IMR-90 (cell line): ENCODE data around the gene ZFPL1. TPM values are rescaled to one million over a fixed set of nuclear protein-coding genes. Genes with fewer than 3 reads are reported as not detected.

Experiments
- ATAC-seq: fragments of 200-7000 bp; cut with Tn5 transposase; 2 replicates; pipeline ENCODE4 v1.9.1; 2020; ENCODE audit warnings: low read depth, mild to moderate bottlenecking, moderate library complexity
- BruUV-seq: library from RNA; stranded (reverse); fragments of 400-500 nt; replicated peaks from 2 replicates; lab custom pipeline; 2021; lab: Mats Ljungman, UMichigan
- CTCF ChIA-PET: fragments of 300-600 bp; formaldehyde crosslinking; extraction: SDS; loops from one replicate; lab custom pipeline; 2021; ENCODE audit warnings: antibody characterized with exemption; lab: Yijun Ruan, JAX
- POLR2A ChIA-PET: fragments of 300-600 bp; sonication (Branson Sonifier 250); formaldehyde crosslinking; loops from one replicate; lab custom pipeline; 2022; ENCODE audit warnings: antibody characterized with exemption; ENCODE audit not compliant: unreplicated experiment; lab: Charles Lee
- DNase-seq: peaks from one replicate; pipeline ENCODE4 v3.0.0; 2013
- H2AFZ ChIP-seq: replicated peaks from 2 replicates; pipeline ENCODE3; 2013; ENCODE audit warnings: low read length, mild to moderate bottlenecking; ENCODE audit not compliant: poor library complexity
- H2AK5ac ChIP-seq: 2 replicates; pipeline ENCODE4 v1.6.1; 2013; ENCODE audit warnings: low read depth, low read length, inconsistent platforms
- H2AK9ac ChIP-seq: replicated peaks from 2 replicates; pipeline ENCODE3; 2013; ENCODE audit warnings: mild to moderate bottlenecking, low read depth, low read length, moderate library complexity; ENCODE audit not compliant: poor library complexity
- H2BK120ac ChIP-seq: 2 replicates; pipeline ENCODE4 v1.6.1; 2013; ENCODE audit warnings: low read depth, low read length, inconsistent platforms
- H2BK15ac ChIP-seq: 3 replicates; pipeline ENCODE4 v1.6.1; 2013; ENCODE audit warnings: low read depth, low read length, inconsistent platforms
- H2BK20ac ChIP-seq: 2 replicates; pipeline ENCODE4 v1.6.1; 2013; ENCODE audit warnings: low read depth, mild to moderate bottlenecking, inconsistent platforms, low read length, moderate library complexity
- H2BK5ac ChIP-seq: 2 replicates; pipeline ENCODE4 v1.6.1; 2013; ENCODE audit warnings: mild to moderate bottlenecking, low read depth, low read length, inconsistent platforms; ENCODE audit not compliant: poor library complexity, severe bottlenecking
- H3K14ac ChIP-seq: replicated peaks from 2 replicates; pipeline ENCODE4 v1.6.1; 2013; ENCODE audit warnings: low read depth, low read length, inconsistent platforms
- H3K18ac ChIP-seq: 2 replicates; pipeline ENCODE4 v1.6.1; 2013; ENCODE audit warnings: low read depth, low read length, control low read depth
- H3K23ac ChIP-seq: 2 replicates; pipeline ENCODE4 v1.6.1; 2013; ENCODE audit warnings: low read depth, low read length, inconsistent platforms
- H3K27ac ChIP-seq: 2 replicates; pipeline ENCODE4 v1.5.1; 2013; ENCODE audit warnings: mild to moderate bottlenecking, control low read depth, low read length; ENCODE audit not compliant: insufficient read depth
- H3K27me3 ChIP-seq: 2 replicates; pipeline ENCODE4 v1.6.1; 2013; ENCODE audit warnings: low read length; ENCODE audit not compliant: control insufficient read depth, insufficient read depth
- H3K36me3 ChIP-seq: 2 replicates; pipeline ENCODE4 v1.6.1; 2013; ENCODE audit warnings: low read length, mixed read lengths; ENCODE audit not compliant: control insufficient read depth, insufficient read depth
- H3K4ac ChIP-seq: 2 replicates; pipeline ENCODE4 v1.6.1; 2013; ENCODE audit warnings: low read depth, low read length, inconsistent platforms
- H3K4me1 ChIP-seq: 2 replicates; pipeline ENCODE4 v1.6.1; 2013; ENCODE audit warnings: low read length, mixed read lengths; ENCODE audit not compliant: control insufficient read depth, insufficient read depth
- H3K4me2 ChIP-seq: 2 replicates; pipeline ENCODE4 v1.6.1; 2013; ENCODE audit warnings: low read depth, mild to moderate bottlenecking, control low read depth, low read length, moderate library complexity
- H3K4me3 ChIP-seq: 2 replicates; pipeline ENCODE4 v1.5.1; 2013; ENCODE audit warnings: low read depth, mild to moderate bottlenecking, control low read depth, low read length, moderate library complexity; ENCODE audit not compliant: insufficient read depth
- H3K56ac ChIP-seq: 2 replicates; pipeline ENCODE4 v1.6.1; 2013; ENCODE audit warnings: low read length, inconsistent platforms; ENCODE audit not compliant: insufficient read depth; ENCODE audit errors: extremely low read depth
- H3K79me1 ChIP-seq, 2 experiments: 2 replicates each; pipeline ENCODE4 v1.6.1; 2013; ENCODE audit warnings: low read length in 2 of 2, inconsistent platforms in 1 of 2, low read depth in 1 of 2
- H3K9ac ChIP-seq: 2 replicates; pipeline ENCODE4 v1.6.1; 2013; ENCODE audit warnings: low read depth, low read length, control low read depth
- H3K9me1 ChIP-seq: 2 replicates; pipeline ENCODE4 v1.6.1; 2013; ENCODE audit warnings: low read length, inconsistent platforms; ENCODE audit not compliant: insufficient read depth
- H3K9me3 ChIP-seq: 2 replicates; pipeline ENCODE4 v1.6.1; 2013; ENCODE audit warnings: low read length; ENCODE audit not compliant: control insufficient read depth, insufficient read depth
- H4K20me1 ChIP-seq: 2 replicates; pipeline ENCODE4 v1.6.1; 2013; ENCODE audit warnings: low read length, inconsistent platforms; ENCODE audit not compliant: insufficient read depth
- H4K5ac ChIP-seq: 2 replicates; pipeline ENCODE4 v1.6.1; 2013; ENCODE audit warnings: mild to moderate bottlenecking, low read depth, low read length, control low read depth
- H4K8ac ChIP-seq, 2 experiments: 2 replicates each; pipeline ENCODE4 v1.6.1; 2013; ENCODE audit warnings: low read depth in 2 of 2, low read length in 2 of 2, control low read depth in 1 of 2, inconsistent platforms in 1 of 2
- H4K91ac ChIP-seq: 2 replicates; pipeline ENCODE4 v1.6.1; 2013; ENCODE audit warnings: low read depth, low read length, inconsistent platforms; ENCODE audit not compliant: insufficient read depth
- BHLHE40 ChIP-seq: fragments of 150-350 bp; IDR thresholded peaks from 2 replicates; pipeline ENCODE4 v1.6.1; 2016; ENCODE audit warnings: mild to moderate bottlenecking, low read depth, low read length
- CEBPB ChIP-seq: IDR thresholded peaks from 2 replicates; pipeline ENCODE4 v1.6.1; 2012; ENCODE audit warnings: low read depth, low read length, improper control_type of control experiment
- CHD1 ChIP-seq: IDR thresholded peaks from 2 replicates; pipeline ENCODE4 v1.6.1; 2012; ENCODE audit warnings: low read depth, low read length, improper control_type of control experiment
- CTCF ChIP-seq: conservative IDR thresholded peaks from 2 replicates; pipeline ENCODE4 v1.5.1; 2012; ENCODE audit warnings: mild to moderate bottlenecking, low read depth, low read length, improper control_type of control experiment
- FOS ChIP-seq: fragments of 150-350 bp; IDR thresholded peaks from 2 replicates; pipeline ENCODE4 v1.6.1; 2016; ENCODE audit warnings: low read depth, low read length
- MAFK ChIP-seq: IDR thresholded peaks from 2 replicates; pipeline ENCODE4 v1.6.1; 2012; ENCODE audit warnings: low read depth, low read length, improper control_type of control experiment
- MAZ ChIP-seq: IDR thresholded peaks from 2 replicates; pipeline ENCODE4 v1.6.1; 2012; ENCODE audit warnings: low read depth, mild to moderate bottlenecking, low read length, improper control_type of control experiment, moderate library complexity, borderline replicate concordance
- MXI1 ChIP-seq: IDR thresholded peaks from 2 replicates; pipeline ENCODE4 v1.6.1; 2012; ENCODE audit warnings: low read depth, mild to moderate bottlenecking, low read length, moderate library complexity, borderline replicate concordance
- NFE2L2 ChIP-seq: fragments of 150-350 bp; IDR thresholded peaks from 2 replicates; pipeline ENCODE4 v1.6.1; 2016; ENCODE audit warnings: low read depth, mild to moderate bottlenecking, low read length
- POLR2A ChIP-seq: IDR thresholded peaks from 2 replicates; pipeline ENCODE4 v1.6.1; 2012; ENCODE audit warnings: mild to moderate bottlenecking, low read depth, low read length
- RAD21 ChIP-seq: IDR thresholded peaks from 2 replicates; pipeline ENCODE4 v1.6.1; 2012; ENCODE audit warnings: low read length, improper control_type of control experiment
- RCOR1 ChIP-seq: IDR thresholded peaks from 2 replicates; pipeline ENCODE4 v1.6.1; 2012; ENCODE audit warnings: mild to moderate bottlenecking, low read length, improper control_type of control experiment; ENCODE audit not compliant: insufficient replicate concordance
- RFX5 ChIP-seq: IDR thresholded peaks from 2 replicates; pipeline ENCODE4 v1.8.0; 2012; ENCODE audit warnings: low read depth, mild to moderate bottlenecking, low read length, moderate library complexity
- SMC3 ChIP-seq: fragments of 150-350 bp; IDR thresholded peaks from 2 replicates; pipeline ENCODE4 v1.6.1; 2016; ENCODE audit warnings: low read depth, mild to moderate bottlenecking, antibody characterized with exemption, low read length, moderate library complexity
- WGBS, 2 experiments: methylation state at CpG; one replicate each; pipeline versions ENCODE4 v1.1.5 to v1.1.7; 2013; ENCODE audit warnings: missing lambda C conversion rate in 2 of 2; ENCODE audit not compliant: insufficient read length in 1 of 2; ENCODE audit errors: extremely low coverage in 2 of 2; 5-methylcytosine and 5-hydroxymethylcytosine counted together
- dilution Hi-C: fragments of 300-500 bp; cut with HindIII; formaldehyde crosslinking; loops from one replicate; pipeline ENCODE4 v1.14.3; 2018; ENCODE audit warnings: low sequenced_read_pairs; ENCODE audit not compliant: unreplicated experiment
- in situ Hi-C: fragments of 300-500 bp; cut with MboI; formaldehyde crosslinking; loops from 3 replicates; pipeline ENCODE4 v1.14.3; 2019; ENCODE audit warnings: low sequenced_read_pairs, inconsistent platforms, mixed read lengths
- intact Hi-C: fragments of 100-400 bp; cut with micrococcal nuclease; formaldehyde crosslinking; loops from 2 replicates; pipeline ENCODE4 v1.10.0; 2022
- polyA plus RNA-seq, 3 experiments: library from polyadenylated mRNA; depleted of rRNA; stranded (reverse); fragments of >200 nt; gene quantifications; 2 replicates each; pipeline ENCODE4 v1.2.3, GENCODE V29; 2012; ENCODE audit warnings: low replicate concordance in 1 of 3
- total RNA-seq: library from RNA; depleted of rRNA; stranded (reverse); fragments of >200 nt; gene quantifications from 2 replicates; pipeline ENCODE4 v1.2.3, GENCODE V29; 2012
- TF ChIP-seq, protein P1 (sequence below): fragments of 150-350 bp; IDR thresholded peaks from 2 replicates; pipeline ENCODE4 v1.6.1; 2017; ENCODE audit warnings: mild to moderate bottlenecking, antibody characterized with exemption, low read length, low read depth
- TF ChIP-seq, protein P2 (sequence below): fragments of 150-350 bp; IDR thresholded peaks from 2 replicates; pipeline ENCODE4 v1.6.1; 2016; ENCODE audit warnings: low read depth, mild to moderate bottlenecking, low read length, moderate library complexity, borderline replicate concordance

Gene ZFPL1
- total and polyA plus RNA-seq, 2 of the 4 experiments (the other 2 are of a cell fraction): 24.0 to 67.5 TPM

GRCh38 chr11:65066805-65067291, 17.2 kb upstream of the ZFPL1 start:
- H3K79me1 ChIP-seq: no peaks in the 10 kb centered on the region
- intact Hi-C loops: no loop called here
- WGBS, 2 experiments: 80% methylated on average over 1 of the region's 4 CpGs; no CpG with 5 or more reads in 1 of the 2 experiments
- H3K9ac ChIP-seq: no peak overlapping the region
- H3K56ac ChIP-seq: no peak overlapping the region
- H3K4me1 ChIP-seq: no peaks in the 10 kb centered on the region
- no peaks in the 10 kb centered on the region for H3K9me3 ChIP-seq
- in situ Hi-C loops: no loop called here
- H3K4me3 ChIP-seq: no peak overlapping the region
- no peak overlapping the region for H2BK120ac ChIP-seq
- H2BK15ac ChIP-seq: no peak overlapping the region
- H3K14ac ChIP-seq: no peak overlapping the region
- CTCF ChIA-PET: no interaction called here
- DNase-seq: no peak
- no peak overlapping the region for H3K23ac ChIP-seq
- H4K8ac ChIP-seq: no peak overlapping the region
- H3K4me2 ChIP-seq: no peak overlapping the region
- TF ChIP-seq NFE2L2 (no peak), MAZ (no peak), FOS (no peak), MXI1 (no peak), SMC3 (no peak), MAFK (no peak), CEBPB (no peak), RAD21 (no peak), RCOR1 (no peak), POLR2A (no peak), CTCF (no peak), BHLHE40 (no peak), RFX5 (no peak), CHD1 (no peak)
- TF ChIP-seq, protein P1, sequence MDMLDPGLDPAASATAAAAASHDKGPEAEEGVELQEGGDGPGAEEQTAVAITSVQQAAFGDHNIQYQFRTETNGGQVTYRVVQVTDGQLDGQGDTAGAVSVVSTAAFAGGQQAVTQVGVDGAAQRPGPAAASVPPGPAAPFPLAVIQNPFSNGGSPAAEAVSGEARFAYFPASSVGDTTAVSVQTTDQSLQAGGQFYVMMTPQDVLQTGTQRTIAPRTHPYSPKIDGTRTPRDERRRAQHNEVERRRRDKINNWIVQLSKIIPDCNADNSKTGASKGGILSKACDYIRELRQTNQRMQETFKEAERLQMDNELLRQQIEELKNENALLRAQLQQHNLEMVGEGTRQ: no peak
- TF ChIP-seq, protein P2, sequence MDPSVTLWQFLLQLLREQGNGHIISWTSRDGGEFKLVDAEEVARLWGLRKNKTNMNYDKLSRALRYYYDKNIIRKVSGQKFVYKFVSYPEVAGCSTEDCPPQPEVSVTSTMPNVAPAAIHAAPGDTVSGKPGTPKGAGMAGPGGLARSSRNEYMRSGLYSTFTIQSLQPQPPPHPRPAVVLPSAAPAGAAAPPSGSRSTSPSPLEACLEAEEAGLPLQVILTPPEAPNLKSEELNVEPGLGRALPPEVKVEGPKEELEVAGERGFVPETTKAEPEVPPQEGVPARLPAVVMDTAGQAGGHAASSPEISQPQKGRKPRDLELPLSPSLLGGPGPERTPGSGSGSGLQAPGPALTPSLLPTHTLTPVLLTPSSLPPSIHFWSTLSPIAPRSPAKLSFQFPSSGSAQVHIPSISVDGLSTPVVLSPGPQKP: no peak
- H3K36me3 ChIP-seq: no peaks in the 10 kb centered on the region
- H2BK5ac ChIP-seq: no peak overlapping the region
- H4K5ac ChIP-seq: no peak overlapping the region
- H3K18ac ChIP-seq: no peak overlapping the region
- H2AK5ac ChIP-seq: no peak overlapping the region
- H3K4ac ChIP-seq: no peak overlapping the region
- H2AFZ ChIP-seq: no peak overlapping the region
- no peak overlapping the region for H3K27ac ChIP-seq
- no peak for ATAC-seq
- H4K20me1 ChIP-seq: no peaks in the 10 kb centered on the region
- peaks cover 8% of the 10 kb centered on the region; the same call in 1 of the 2 replicates for H3K27me3 ChIP-seq
- dilution Hi-C loops: no loop called here
- no TSS peak for BruUV-seq
- H2AK9ac ChIP-seq: no peak overlapping the region
- H2BK20ac ChIP-seq: no peak overlapping the region
- no peak overlapping the region for H4K91ac ChIP-seq
- H3K9me1 ChIP-seq: no peaks in the 10 kb centered on the region
- POLR2A ChIA-PET: no interaction called here
